SK-N-SH (cell line): ENCODE results near the gene FNTB. TPM values are rescaled to one million over a fixed set of nuclear protein-coding genes. Genes with fewer than 3 reads are reported as not detected.

Experiments used
- CTCF ChIA-PET: fragments of 300-600, 350-600 bp; formaldehyde crosslinking; extraction: SDS; loops from one replicate; lab custom pipeline; 2021; lab: Yijun Ruan, JAX
- POLR2A ChIA-PET: fragments of 350-600 bp; sonication (Branson Sonifier 250); formaldehyde crosslinking; extraction: SDS; loops from one replicate; lab custom pipeline; 2020; ENCODE audit warnings: antibody characterized with exemption, inconsistent platforms; lab: Yijun Ruan, JAX
- DNase-seq: peaks from one replicate; pipeline ENCODE4 v3.0.0; 2012
- H2AFZ ChIP-seq: fragments of 200-600 bp; sonication (generic); 2 replicates; pipeline ENCODE4 v1.8.1; 2016; ENCODE audit warnings: antibody characterized with exemption, mild to moderate bottlenecking, low read depth
- H3F3A ChIP-seq: fragments of 200-600 bp; sonication (generic); replicated peaks from 2 replicates; pipeline ENCODE3; 2016; ENCODE audit warnings: antibody characterized with exemption, mild to moderate bottlenecking; ENCODE audit not compliant: insufficient read depth
- H3K27ac ChIP-seq, 2 experiments: fragments of 200-500 bp in 1 of 2; fragments of 200-600 bp in 1 of 2; sonication (Bioruptor generic) in 1 of 2; sonication (generic), shearing (Covaris generic) in 1 of 2; 2 replicates each; pipeline versions ENCODE4 v1.5.1 to v1.6.1; 2014 to 2016; ENCODE audit warnings: low read depth in 2 of 2, inconsistent platforms in 1 of 2, low read length in 1 of 2, mild to moderate bottlenecking in 1 of 2, mixed read lengths in 1 of 2
- H3K27me3 ChIP-seq: fragments of 200-600 bp; sonication (generic), shearing (Covaris generic); 2 replicates; pipeline ENCODE4 v1.6.1; 2016; ENCODE audit warnings: mixed run types; ENCODE audit not compliant: insufficient read depth
- H3K36me3 ChIP-seq, 2 experiments: fragments of 200-500 bp in 1 of 2; fragments of 200-600 bp in 1 of 2; sonication (Bioruptor generic) in 1 of 2; sonication (generic) in 1 of 2; replicated peaks in 1 of 2; 2 replicates each; pipeline versions ENCODE3 to v1.5.1; 2014 to 2016; ENCODE audit warnings: low read length in 1 of 2, mild to moderate bottlenecking in 1 of 2; ENCODE audit not compliant: insufficient read depth in 2 of 2, control insufficient read depth in 1 of 2
- H3K4me1 ChIP-seq, 2 experiments: fragments of 200-500 bp in 1 of 2; fragments of 200-600 bp in 1 of 2; sonication (Bioruptor generic) in 1 of 2; sonication (generic), shearing (Covaris generic) in 1 of 2; 2 replicates each; pipeline versions ENCODE4 v1.5.1 to v1.6.1; 2014 to 2016; ENCODE audit warnings: low read depth in 1 of 2, low read length in 1 of 2, mixed run types in 1 of 2; ENCODE audit not compliant: insufficient read depth in 2 of 2, control insufficient read depth in 1 of 2
- H3K4me2 ChIP-seq: fragments of 200-600 bp; sonication (generic), shearing (Covaris generic); 2 replicates; pipeline ENCODE4 v1.6.1; 2017; ENCODE audit warnings: mixed run types
- H3K4me3 ChIP-seq, 2 experiments: fragments of 200-500 bp in 1 of 2; fragments of 200-600 bp in 1 of 2; sonication (Bioruptor generic) in 1 of 2; sonication (generic), shearing (Covaris generic) in 1 of 2; 2 replicates each; pipeline versions ENCODE4 v1.5.1 to v1.8.1; 2014 to 2016; ENCODE audit warnings: low read depth in 2 of 2, inconsistent platforms in 1 of 2, low read length in 1 of 2, mild to moderate bottlenecking in 1 of 2, mixed read lengths in 1 of 2, moderate library complexity in 1 of 2
- H3K79me2 ChIP-seq: fragments of 200-600 bp; sonication (generic); 2 replicates; pipeline ENCODE4 v1.8.1; 2017; ENCODE audit warnings: mild to moderate bottlenecking; ENCODE audit not compliant: insufficient read depth
- H3K9ac ChIP-seq: fragments of 200-600 bp; sonication (generic); 2 replicates; pipeline ENCODE4 v1.6.1; 2017; ENCODE audit warnings: mixed run types
- H3K9me2 ChIP-seq: fragments of 200-600 bp; sonication (generic); 2 replicates; pipeline ENCODE4 v1.6.1; 2017; ENCODE audit warnings: mixed run types
- H3K9me3 ChIP-seq: fragments of 200-600 bp; sonication (generic); 2 replicates; pipeline ENCODE4 v1.6.1; 2017; ENCODE audit warnings: mixed run types, mild to moderate bottlenecking, moderate library complexity
- H4K20me1 ChIP-seq: fragments of 200-600 bp; sonication (generic); 2 replicates; pipeline ENCODE4 v1.6.1; 2017; ENCODE audit warnings: mild to moderate bottlenecking, mixed run types; ENCODE audit not compliant: insufficient read depth
- EP300 ChIP-seq, 2 experiments: IDR thresholded peaks; 2 replicates each; pipeline versions ENCODE4 v1.4.0 to v1.6.1; 2012; ENCODE audit warnings: borderline replicate concordance in 1 of 2, low read depth in 1 of 2, low read length in 1 of 2
- EZH2phosphoT487 ChIP-seq: fragments of 200-600 bp; sonication (generic); IDR thresholded peaks from 2 replicates; pipeline ENCODE4 v1.6.1; 2017; ENCODE audit warnings: low read depth, mixed run types, mild to moderate bottlenecking, antibody characterized with exemption, moderate library complexity, borderline replicate concordance
- FOXM1 ChIP-seq: IDR thresholded peaks from 2 replicates; pipeline ENCODE4 v1.4.0; 2012; ENCODE audit warnings: low read depth, mild to moderate bottlenecking
- GATA2 ChIP-seq: sonication (generic); formaldehyde crosslinking; IDR thresholded peaks from 2 replicates; pipeline ENCODE4 v1.5.0; 2020; ENCODE audit warnings: mild to moderate bottlenecking, missing genetic modification reagents
- NFIC ChIP-seq: IDR thresholded peaks from 2 replicates; pipeline ENCODE4 v1.4.0; 2012; ENCODE audit warnings: borderline replicate concordance
- NRF1 ChIP-seq: IDR thresholded peaks from 2 replicates; pipeline ENCODE4 v1.6.1; 2012; ENCODE audit warnings: low read depth, mild to moderate bottlenecking, low read length
- RXRA ChIP-seq: IDR thresholded peaks from 2 replicates; pipeline ENCODE4 v1.4.0; 2012; ENCODE audit warnings: low read depth, mild to moderate bottlenecking, borderline replicate concordance
- SMC3 ChIP-seq: IDR thresholded peaks from 2 replicates; pipeline ENCODE4 v1.6.1; 2012; ENCODE audit warnings: low read depth, low read length, improper control_type of control experiment
- TEAD4 ChIP-seq: IDR thresholded peaks from 2 replicates; pipeline ENCODE4 v1.4.0; 2012; ENCODE audit warnings: mild to moderate bottlenecking, borderline replicate concordance; ENCODE audit not compliant: insufficient read depth
- YY1 ChIP-seq: IDR thresholded peaks from 2 replicates; pipeline ENCODE4 v1.4.0; 2012; ENCODE audit warnings: low read depth, mild to moderate bottlenecking
- WGBS: methylation state at CpG from one replicate; pipeline ENCODE4 v1.1.6; 2017; ENCODE audit warnings: low lambda C conversion rate; 5-methylcytosine and 5-hydroxymethylcytosine counted together
- polyA plus RNA-seq, 3 experiments: library from polyadenylated mRNA; depleted of rRNA; stranded (reverse); fragments of >200 nt; gene quantifications; 2 replicates each; pipeline ENCODE4 v1.2.3, GENCODE V29; 2012
- TF ChIP-seq, protein P1 (sequence below): fragments of 200-600 bp; sonication (generic); IDR thresholded peaks from 2 replicates; pipeline ENCODE4 v1.6.1; 2017; ENCODE audit warnings: antibody characterized with exemption, mild to moderate bottlenecking, moderate library complexity
- TF ChIP-seq, protein P2 (sequence below): IDR thresholded peaks from 2 replicates; pipeline ENCODE4 v1.4.0; 2012; ENCODE audit warnings: low read depth, borderline replicate concordance
- TF ChIP-seq, protein P3 (sequence below): IDR thresholded peaks from 2 replicates; pipeline ENCODE4; 2012
- TF ChIP-seq, protein P4 (sequence below): fragments of 150-350 bp; IDR thresholded peaks from 2 replicates; pipeline ENCODE4 v1.6.1; 2016; ENCODE audit warnings: mild to moderate bottlenecking, low read depth, low read length
- TF ChIP-seq, protein P5 (sequence below): fragments of 150-350 bp; IDR thresholded peaks from 2 replicates; pipeline ENCODE4 v1.6.1; 2017; ENCODE audit warnings: antibody characterized with exemption, low read length, low read depth, borderline replicate concordance

Gene FNTB
- polyA plus RNA-seq, 1 of the 3 experiments (the other 2 are of a cell fraction): 18.4 TPM

DNA sequence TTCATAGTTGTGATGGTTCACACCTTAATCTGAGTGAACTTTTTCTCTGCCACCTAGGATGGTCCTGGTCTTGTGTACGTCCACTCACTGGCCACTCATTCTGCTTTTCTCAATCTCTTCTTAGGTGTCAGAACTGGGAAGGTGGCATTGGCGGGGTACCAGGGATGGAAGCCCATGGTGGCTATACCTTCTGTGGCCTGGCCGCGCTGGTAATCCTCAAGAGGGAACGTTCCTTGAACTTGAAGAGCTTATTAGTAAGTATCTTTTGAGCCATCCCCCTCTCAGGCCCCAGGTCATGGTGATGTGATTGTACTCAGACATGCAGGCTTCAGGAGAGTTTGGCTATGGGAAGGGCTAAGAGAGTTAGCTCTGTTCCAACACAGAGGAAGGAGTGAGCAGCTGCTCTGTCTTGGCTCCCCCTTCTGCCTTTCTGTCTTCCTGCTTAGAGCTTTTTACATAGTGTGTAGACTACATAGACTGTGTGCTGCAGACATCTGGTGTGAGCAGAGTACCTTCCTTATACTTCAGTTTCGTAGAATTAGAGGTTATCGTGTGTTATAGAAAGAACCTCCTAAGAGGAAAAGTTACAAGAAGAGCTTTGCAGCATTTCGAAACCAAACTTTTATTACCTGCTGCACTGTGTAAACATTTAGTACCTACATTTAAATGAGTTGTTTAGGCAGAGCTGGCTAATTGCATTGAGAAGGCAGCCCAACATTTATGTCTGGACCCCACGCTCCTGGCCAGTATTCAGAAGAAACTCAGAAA, 54.2 kb downstream of the FNTB start:
- H3K4me3 ChIP-seq: no peak overlapping the region
- no peak overlapping the region for H3K4me2 ChIP-seq
- ChIA-PET POLR2A (no interaction called here), CTCF (interaction anchor here (1.4 kb wide), 2 partner anchors 11 to 21 kb away, joined by 4 to 6 read pairs; no protein-coding TSS in a partner anchor)
- no peak for DNase-seq
- no peaks in the 10 kb centered on the region for H3K79me2 ChIP-seq
- H3K27me3 ChIP-seq: no peaks in the 10 kb centered on the region
- H3K36me3 ChIP-seq: peaks cover 13 to 34% of the 10 kb centered on the region in 2 experiments
- WGBS: 89% methylated on average over 9 of the region's 9 CpGs
- H3K9me2 ChIP-seq: no peaks in the 10 kb centered on the region
- TF ChIP-seq NFIC (no peak), NRF1 (no peak), GATA2 (CRISPR knock-in tag) (no peak), FOXM1 (no peak), SMC3 (no peak), YY1 (no peak), RXRA (no peak), TEAD4 (no peak), EZH2phosphoT487 (no peak), EP300 (IDR thresholded peaks at IDR 0.05; ENCODE audit: borderline replicate concordance in 1 of 2, low read depth in 1 of 2, low read length in 1 of 2) (no peak)
- TF ChIP-seq, protein P1, sequence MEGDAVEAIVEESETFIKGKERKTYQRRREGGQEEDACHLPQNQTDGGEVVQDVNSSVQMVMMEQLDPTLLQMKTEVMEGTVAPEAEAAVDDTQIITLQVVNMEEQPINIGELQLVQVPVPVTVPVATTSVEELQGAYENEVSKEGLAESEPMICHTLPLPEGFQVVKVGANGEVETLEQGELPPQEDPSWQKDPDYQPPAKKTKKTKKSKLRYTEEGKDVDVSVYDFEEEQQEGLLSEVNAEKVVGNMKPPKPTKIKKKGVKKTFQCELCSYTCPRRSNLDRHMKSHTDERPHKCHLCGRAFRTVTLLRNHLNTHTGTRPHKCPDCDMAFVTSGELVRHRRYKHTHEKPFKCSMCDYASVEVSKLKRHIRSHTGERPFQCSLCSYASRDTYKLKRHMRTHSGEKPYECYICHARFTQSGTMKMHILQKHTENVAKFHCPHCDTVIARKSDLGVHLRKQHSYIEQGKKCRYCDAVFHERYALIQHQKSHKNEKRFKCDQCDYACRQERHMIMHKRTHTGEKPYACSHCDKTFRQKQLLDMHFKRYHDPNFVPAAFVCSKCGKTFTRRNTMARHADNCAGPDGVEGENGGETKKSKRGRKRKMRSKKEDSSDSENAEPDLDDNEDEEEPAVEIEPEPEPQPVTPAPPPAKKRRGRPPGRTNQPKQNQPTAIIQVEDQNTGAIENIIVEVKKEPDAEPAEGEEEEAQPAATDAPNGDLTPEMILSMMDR: no peak
- TF ChIP-seq, protein P2, sequence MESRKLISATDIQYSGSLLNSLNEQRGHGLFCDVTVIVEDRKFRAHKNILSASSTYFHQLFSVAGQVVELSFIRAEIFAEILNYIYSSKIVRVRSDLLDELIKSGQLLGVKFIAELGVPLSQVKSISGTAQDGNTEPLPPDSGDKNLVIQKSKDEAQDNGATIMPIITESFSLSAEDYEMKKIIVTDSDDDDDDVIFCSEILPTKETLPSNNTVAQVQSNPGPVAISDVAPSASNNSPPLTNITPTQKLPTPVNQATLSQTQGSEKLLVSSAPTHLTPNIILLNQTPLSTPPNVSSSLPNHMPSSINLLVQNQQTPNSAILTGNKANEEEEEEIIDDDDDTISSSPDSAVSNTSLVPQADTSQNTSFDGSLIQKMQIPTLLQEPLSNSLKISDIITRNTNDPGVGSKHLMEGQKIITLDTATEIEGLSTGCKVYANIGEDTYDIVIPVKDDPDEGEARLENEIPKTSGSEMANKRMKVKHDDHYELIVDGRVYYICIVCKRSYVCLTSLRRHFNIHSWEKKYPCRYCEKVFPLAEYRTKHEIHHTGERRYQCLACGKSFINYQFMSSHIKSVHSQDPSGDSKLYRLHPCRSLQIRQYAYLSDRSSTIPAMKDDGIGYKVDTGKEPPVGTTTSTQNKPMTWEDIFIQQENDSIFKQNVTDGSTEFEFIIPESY: no peak
- TF ChIP-seq, protein P3, sequence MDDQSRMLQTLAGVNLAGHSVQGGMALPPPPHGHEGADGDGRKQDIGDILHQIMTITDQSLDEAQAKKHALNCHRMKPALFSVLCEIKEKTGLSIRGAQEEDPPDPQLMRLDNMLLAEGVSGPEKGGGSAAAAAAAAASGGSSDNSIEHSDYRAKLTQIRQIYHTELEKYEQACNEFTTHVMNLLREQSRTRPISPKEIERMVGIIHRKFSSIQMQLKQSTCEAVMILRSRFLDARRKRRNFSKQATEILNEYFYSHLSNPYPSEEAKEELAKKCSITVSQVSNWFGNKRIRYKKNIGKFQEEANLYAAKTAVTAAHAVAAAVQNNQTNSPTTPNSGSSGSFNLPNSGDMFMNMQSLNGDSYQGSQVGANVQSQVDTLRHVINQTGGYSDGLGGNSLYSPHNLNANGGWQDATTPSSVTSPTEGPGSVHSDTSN: no peak
- TF ChIP-seq, protein P4, sequence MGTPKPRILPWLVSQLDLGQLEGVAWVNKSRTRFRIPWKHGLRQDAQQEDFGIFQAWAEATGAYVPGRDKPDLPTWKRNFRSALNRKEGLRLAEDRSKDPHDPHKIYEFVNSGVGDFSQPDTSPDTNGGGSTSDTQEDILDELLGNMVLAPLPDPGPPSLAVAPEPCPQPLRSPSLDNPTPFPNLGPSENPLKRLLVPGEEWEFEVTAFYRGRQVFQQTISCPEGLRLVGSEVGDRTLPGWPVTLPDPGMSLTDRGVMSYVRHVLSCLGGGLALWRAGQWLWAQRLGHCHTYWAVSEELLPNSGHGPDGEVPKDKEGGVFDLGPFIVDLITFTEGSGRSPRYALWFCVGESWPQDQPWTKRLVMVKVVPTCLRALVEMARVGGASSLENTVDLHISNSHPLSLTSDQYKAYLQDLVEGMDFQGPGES: no peak
- TF ChIP-seq, protein P5, sequence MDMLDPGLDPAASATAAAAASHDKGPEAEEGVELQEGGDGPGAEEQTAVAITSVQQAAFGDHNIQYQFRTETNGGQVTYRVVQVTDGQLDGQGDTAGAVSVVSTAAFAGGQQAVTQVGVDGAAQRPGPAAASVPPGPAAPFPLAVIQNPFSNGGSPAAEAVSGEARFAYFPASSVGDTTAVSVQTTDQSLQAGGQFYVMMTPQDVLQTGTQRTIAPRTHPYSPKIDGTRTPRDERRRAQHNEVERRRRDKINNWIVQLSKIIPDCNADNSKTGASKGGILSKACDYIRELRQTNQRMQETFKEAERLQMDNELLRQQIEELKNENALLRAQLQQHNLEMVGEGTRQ: no peak
- H3F3A ChIP-seq: no peaks in the 10 kb centered on the region
- H3K4me1 ChIP-seq: no peaks in the 10 kb centered on the region
- no peaks in the 10 kb centered on the region for H3K9me3 ChIP-seq
- no peak overlapping the region for H3K27ac ChIP-seq
- H4K20me1 ChIP-seq: no peaks in the 10 kb centered on the region
- H3K9ac ChIP-seq: no peak overlapping the region
- H2AFZ ChIP-seq: no peak overlapping the region
